ENCODE results near the gene PIP5K1B. TPM values are rescaled to one million over a fixed set of nuclear protein-coding genes. Genes with fewer than 3 reads are reported as not detected.

The PIP5K1B gene
- total and polyA plus RNA-seq, 10 of the 15 experiments (the other 5 are each of a cell fraction or from before 2014, with no cell fraction given) = 6.8 to 16.3 (median 10.6) TPM

DNA sequence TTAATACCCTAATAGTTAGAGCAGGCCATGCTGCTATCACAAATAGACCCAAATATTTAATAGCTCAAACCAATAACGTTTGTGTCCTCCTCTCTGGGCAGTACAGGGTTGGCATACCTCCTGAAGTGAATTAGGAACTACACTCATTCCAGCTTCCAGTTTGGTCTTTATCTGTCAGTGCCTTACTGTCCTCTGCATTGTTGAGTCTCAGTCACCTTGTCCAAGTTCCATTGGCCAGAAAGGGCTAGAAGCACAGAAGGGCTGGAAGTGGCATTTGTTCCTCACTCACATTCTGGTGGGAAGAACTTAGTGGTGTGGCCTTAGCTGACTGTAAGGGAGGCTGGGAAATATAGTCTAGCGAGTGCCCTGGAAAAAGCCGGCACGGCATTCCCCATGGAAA, 341.7 kb downstream of the PIP5K1B start:
- peaks cover 3% of the 10 kb centered on the region; the same call in 1 of the 2 replicates for H4K20me1 ChIP-seq (ENCODE audit: control insufficient read depth, insufficient read depth)
- no peak for DNase-seq (ENCODE audit: low read depth, low spot score)
- H3K27ac ChIP-seq (ENCODE audit: control insufficient read depth, insufficient read depth) = no peak overlapping the region
- no peak overlapping the region for H2AFZ ChIP-seq (ENCODE audit: control insufficient read depth, low read depth, low read length)
- H3K4me1 ChIP-seq (ENCODE audit: control insufficient read depth, insufficient read depth, low read length) = peaks cover 3% of the 10 kb centered on the region; the same call in 1 of the 2 replicates
- intact Hi-C loops (cut with micrococcal nuclease; ENCODE audit: unreplicated experiment) (no loop called here), in situ Hi-C loops (cut with MboI) (no loop called here)
- CTCF ChIA-PET = interaction anchor here (0.9 to 12.1 kb wide), 2 partner anchors 9 to 146 kb away, joined by 3 to 289 read pairs; no protein-coding TSS in a partner anchor
- H3K79me2 ChIP-seq (ENCODE audit: control insufficient read depth, insufficient read depth, low read length) = no peaks in the 10 kb centered on the region
- BruUV-seq (replicated peaks) = no TSS peak
- FAIRE-seq = no peak
- RAD21 ChIA-PET (ENCODE audit: unreplicated experiment) = no interaction called here
- H3K9ac ChIP-seq (ENCODE audit: control insufficient read depth, insufficient read depth, low read length) = no peak overlapping the region
- no peaks in the 10 kb centered on the region for H3K27me3 ChIP-seq (replicated peaks in 1 of 2; ENCODE audit: control insufficient read depth in 2 of 2, insufficient read depth in 2 of 2, low read length in 1 of 2)
- H3K36me3 ChIP-seq (ENCODE audit: control insufficient read depth in 2 of 2, insufficient read depth in 2 of 2, low read length in 1 of 2) = peaks cover 0 to 11% of the 10 kb centered on the region in 2 experiments; a peak in 3 of 4 replicates
- no peaks in the 10 kb centered on the region for H3K9me3 ChIP-seq (replicated peaks; ENCODE audit: control insufficient read depth, insufficient read depth, low read length)
- SMC1A ChIA-PET (ENCODE audit: uncharacterized antibody, unreplicated experiment) = interaction anchor here (1.1 to 1.3 kb wide), 2 partner anchors 146 to 148 kb away, joined by 3 to 4 read pairs; no protein-coding TSS in a partner anchor
- POLR2A ChIA-PET = no interaction called here
- H3K4me3 ChIP-seq = no peak overlapping the region
- TF ChIP-seq POLR2AphosphoS2 (IDR thresholded peaks at IDR 0.05; ENCODE audit: low read depth, low read length) = no peak
- H3K4me2 ChIP-seq (ENCODE audit: control insufficient read depth, insufficient read depth) = no peak overlapping the region
- 77% methylated on average over 4 of the region's 4 CpGs for WGBS (ENCODE audit: insufficient coverage, insufficient replicate concordance, low lambda C conversion rate, missing lambda C conversion rate)
- ATAC-seq = no peak

GRCh38 chr9:69047371-69047770, 342.3 kb downstream of the PIP5K1B start:
- BruUV-seq (replicated peaks) = no TSS peak
- H3K4me3 ChIP-seq = no peak overlapping the region
- no peak overlapping the region for H2AFZ ChIP-seq (ENCODE audit: control insufficient read depth, low read depth, low read length)
- no peak for FAIRE-seq
- no peak for ATAC-seq
- ChIA-PET RAD21 (ENCODE audit: unreplicated experiment) (no interaction called here), SMC1A (ENCODE audit: uncharacterized antibody, unreplicated experiment) (interaction anchor here (1.1 to 1.3 kb wide), 2 partner anchors 146 to 148 kb away, joined by 3 to 4 read pairs; no protein-coding TSS in a partner anchor), POLR2A (no interaction called here), CTCF (interaction anchor here (1.0 to 12.1 kb wide), 2 partner anchors 15 to 146 kb away, joined by 3 to 289 read pairs; no protein-coding TSS in a partner anchor)
- H3K27ac ChIP-seq (ENCODE audit: control insufficient read depth, insufficient read depth) = no peak overlapping the region
- no peak overlapping the region for H3K4me2 ChIP-seq (ENCODE audit: control insufficient read depth, insufficient read depth)
- TF ChIP-seq SMAD1 (IDR thresholded peaks at IDR 0.05; ENCODE audit: low read depth, partially characterized antibody) = no peak
- TF ChIP-seq BCLAF1 (IDR thresholded peaks at IDR 0.05) = no peak
- no peak for TF ChIP-seq CBX3 (IDR thresholded peaks at IDR 0.05; ENCODE audit: borderline replicate concordance, low read depth)
- no peak for TF ChIP-seq ASH2L (IDR thresholded peaks at IDR 0.05; ENCODE audit: borderline replicate concordance, low read depth)
- no peak for TF ChIP-seq ZNF207 (IDR thresholded peaks at IDR 0.05; ENCODE audit: borderline replicate concordance)
- no peak for TF ChIP-seq KLF5 (IDR thresholded peaks at IDR 0.05; ENCODE audit: partially characterized antibody)
- no peak for TF ChIP-seq CHD1 (IDR thresholded peaks at IDR 0.05; ENCODE audit: low read depth, low read length)
- no peak for TF ChIP-seq CREM (IDR thresholded peaks at IDR 0.05; ENCODE audit: low read depth)
- TF ChIP-seq KAT2A (conservative IDR thresholded peaks at IDR 0.05; ENCODE audit: control insufficient read depth, low read depth, low read length) = no peak
- no peak for TF ChIP-seq CEBPB (IDR thresholded peaks at IDR 0.05; ENCODE audit: borderline replicate concordance in 1 of 2, low read depth in 2 of 2, low read length in 2 of 2)
- TF ChIP-seq POLR2AphosphoS2 (IDR thresholded peaks at IDR 0.05; ENCODE audit: low read depth, low read length) = no peak
- no peak for TF ChIP-seq NBN (IDR thresholded peaks at IDR 0.05)
- TF ChIP-seq RUNX3 (IDR thresholded peaks at IDR 0.05; ENCODE audit: low read length) = no peak
- in situ Hi-C loops (cut with MboI) = no loop called here
- H3K9me3 ChIP-seq (replicated peaks; ENCODE audit: control insufficient read depth, insufficient read depth, low read length) = no peaks in the 10 kb centered on the region
- H3K79me2 ChIP-seq (ENCODE audit: control insufficient read depth, insufficient read depth, low read length) = no peaks in the 10 kb centered on the region
- peaks cover 3% of the 10 kb centered on the region; the same call in 1 of the 2 replicates for H3K4me1 ChIP-seq (ENCODE audit: control insufficient read depth, insufficient read depth, low read length)
- intact Hi-C loops (cut with micrococcal nuclease; ENCODE audit: unreplicated experiment) = no loop called here
- peaks cover 3% of the 10 kb centered on the region; the same call in 1 of the 2 replicates for H4K20me1 ChIP-seq (ENCODE audit: control insufficient read depth, insufficient read depth)
- no peak for DNase-seq (ENCODE audit: low read depth, low spot score)
- no peak overlapping the region for H3K9ac ChIP-seq (ENCODE audit: control insufficient read depth, insufficient read depth, low read length)
- no peaks in the 10 kb centered on the region for H3K27me3 ChIP-seq (replicated peaks in 1 of 2; ENCODE audit: control insufficient read depth in 2 of 2, insufficient read depth in 2 of 2, low read length in 1 of 2)
- H3K36me3 ChIP-seq (ENCODE audit: control insufficient read depth in 2 of 2, insufficient read depth in 2 of 2, low read length in 1 of 2) = peaks cover 0 to 11% of the 10 kb centered on the region in 2 experiments; a peak in 3 of 4 replicates
- WGBS (ENCODE audit: insufficient coverage, insufficient replicate concordance, low lambda C conversion rate, missing lambda C conversion rate) = 66% methylated on average over 4 of the region's 4 CpGs
